ENCODE data around the gene EFNA2. TPM values are rescaled to one million over a fixed set of nuclear protein-coding genes. Genes with fewer than 3 reads are reported as not detected.

EFNA2 gene
- total and polyA plus RNA-seq, 2 of the 8 experiments (the other 6 are each of a cell fraction or from before 2014, with no cell fraction given): 4.0 to 7.0 TPM

- Histone ChIP-seq H3K9me3 (ENCODE audit: insufficient read depth in 2 of 2, low read depth in 1 of 2, low read length in 1 of 2) (no peaks in the 10 kb centered on the region), H2BK5ac (ENCODE audit: low read depth, low read length) (no peak overlapping the region), H2AK5ac (ENCODE audit: low read depth, low read length) (no peak overlapping the region), H2BK20ac (ENCODE audit: low read length) (no peak overlapping the region), H2BK12ac (ENCODE audit: low read depth, low read length) (no peak overlapping the region), H3K4me3 (ENCODE audit: extremely low read depth in 1 of 4, insufficient read depth in 2 of 4, low read depth in 3 of 4, low read length in 4 of 4) (no peak overlapping the region), H2BK120ac (replicated peaks; ENCODE audit: low read depth, low read length) (no peak overlapping the region), H3K36me3 (ENCODE audit: control insufficient read depth in 2 of 4, insufficient read depth in 4 of 4, low read length in 3 of 4) (no peaks in the 10 kb centered on the region), H4K20me1 (replicated peaks in 1 of 2; ENCODE audit: control insufficient read depth in 1 of 2, insufficient read depth in 2 of 2, low read length in 2 of 2) (no peaks in the 10 kb centered on the region), H3K56ac (replicated peaks; ENCODE audit: insufficient read length, low read depth, low read length) (no peak overlapping the region), H4K91ac (replicated peaks; ENCODE audit: insufficient read length, low read length) (no peak overlapping the region), H4K8ac (ENCODE audit: extremely low read depth, insufficient read depth, low read length) (no peak overlapping the region), H3K79me2 (ENCODE audit: control insufficient read depth in 1 of 2, insufficient read depth in 2 of 2, low read length in 2 of 2) (no peaks in the 10 kb centered on the region), H2BK15ac (ENCODE audit: low read length) (no peak overlapping the region), H3K18ac (ENCODE audit: extremely low read depth, low read length) (no peak overlapping the region), H3K4me2 (ENCODE audit: insufficient read depth in 1 of 2, low read depth in 2 of 2, low read length in 2 of 2) (0 out of 4 replicates have a peak overlapping the region, but pooled peaks of 1 of the 2 experiments have one; percentile 32), H3K4me1 (replicated peaks in 1 of 4; ENCODE audit: control insufficient read depth in 3 of 4, insufficient read depth in 4 of 4, low read length in 3 of 4) (no peaks in the 10 kb centered on the region), H3K14ac (ENCODE audit: insufficient read length) (no peak overlapping the region), H3K23me2 (ENCODE audit: low read depth, low read length) (no peaks in the 10 kb centered on the region), H3K27me3 (replicated peaks in 1 of 4; ENCODE audit: control insufficient read depth in 3 of 4, extremely low read depth in 1 of 4, insufficient read depth in 3 of 4, low read length in 3 of 4) (no peaks in the 10 kb centered on the region; a peak in 1 of 7 replicates), H3K27ac (ENCODE audit: low read depth, low read length) (no peak overlapping the region), H2AFZ (ENCODE audit: low read length) (no peak overlapping the region), H4K5ac (ENCODE audit: insufficient read length, low read depth, low read length) (no peak overlapping the region), H3K4ac (replicated peaks; ENCODE audit: insufficient read length, low read depth, low read length) (no peak overlapping the region), H3K23ac (ENCODE audit: insufficient read length) (no peak overlapping the region), H3K79me1 (ENCODE audit: low read depth, low read length) (no peaks in the 10 kb centered on the region), H3K9ac (replicated peaks in 1 of 4; ENCODE audit: extremely low read depth in 1 of 4, low read depth in 3 of 4, low read length in 3 of 4) (no peak overlapping the region)
- no peak for DNase-seq (ENCODE audit: low read depth in 1 of 2, low spot score in 2 of 2)
- 0 out of 2 replicates have a peak, but pooled peaks have one; percentile 10 for TF ChIP-seq KDM1A (IDR thresholded peaks at IDR 0.05; ENCODE audit: borderline replicate concordance, low read length)
- no peak for TF ChIP-seq SIRT6 (IDR thresholded peaks at IDR 0.05; ENCODE audit: low read length)
- WGBS, 2 experiments (ENCODE audit: extremely low coverage in 1 of 2, insufficient coverage in 1 of 2, insufficient read length in 1 of 2, insufficient replicate concordance in 2 of 2, low coverage in 1 of 2, low lambda C conversion rate in 2 of 2, missing lambda C conversion rate in 1 of 2): 86% methylated on average over 12 of the region's 12 CpGs; no CpG with 5 or more reads in 1 of the 2 experiments
- POLR2A ChIA-PET (ENCODE audit: partially characterized antibody): interaction anchor here (0.9 to 1.6 kb wide), 3 partner anchors 13 to 49 kb away, joined by 3 read pairs; partner anchors contain the start of gene FAM174C
- CTCF ChIA-PET (ENCODE audit: partially characterized antibody): interaction anchor here (0.9 to 1.0 kb wide), 3 partner anchors 8 to 477 kb away, joined by 3 to 4 read pairs (median 3); no protein-coding TSS in a partner anchor
- no peak for FAIRE-seq
These were observed 38.7 kb downstream of the EFNA2 start for GRCh38 chr19:1324249-1324805.
